ENCODE measurements around the gene BRD1. TPM values are rescaled to one million over a fixed set of nuclear protein-coding genes. Genes with fewer than 3 reads are reported as not detected.
"Not testable (repeated sequence)": the region's sequence is repeated elsewhere in the genome, so short reads cannot be mapped to it uniquely, and the experiment has no call there.

Gene BRD1
- total RNA-seq, 1 donor from 2014 or later: 50.1 TPM

- intact Hi-C loops (cut with micrococcal nuclease): no loop called here
Measured at GRCh38 chr22:49771266-49772065, 56.2 kb downstream of the BRD1 start.

- intact Hi-C loops (cut with micrococcal nuclease): no loop called here
Measured at GRCh38 chr22:49770547-49771265, 57.0 kb downstream of the BRD1 start.

GRCh38 chr22:49769691-49770546, 57.8 kb downstream of the BRD1 start:
- intact Hi-C loops (cut with micrococcal nuclease): loop anchor here (5.0 kb wide), 2 partner anchors 207 to 432 kb away; partner anchors contain the start of gene SELENOO

- intact Hi-C loops (cut with micrococcal nuclease): loop anchor here (5.0 kb wide), 2 partner anchors 208 to 433 kb away; partner anchors contain the start of gene SELENOO
Measured at GRCh38 chr22:49768951-49769690, 58.6 kb downstream of the BRD1 start.

- intact Hi-C loops (cut with micrococcal nuclease): loop anchor here (5.0 kb wide), 2 partner anchors 209 to 434 kb away; partner anchors contain the start of gene SELENOO
Measured at GRCh38 chr22:49768077-49768910, 59.4 kb downstream of the BRD1 start.

- intact Hi-C loops (cut with micrococcal nuclease): loop anchor here (1.0 to 5.0 kb wide), 6 partner anchors 113 to 435 kb away; partner anchors contain the start of genes ALG12, CRELD2 and SELENOO
Measured at GRCh38 chr22:49767355-49768062, 60.2 kb downstream of the BRD1 start.

GRCh38 chr22:49765951-49766350, 61.7 kb downstream of the BRD1 start:
- intact Hi-C loops (cut with micrococcal nuclease): loop anchor here (2.0 to 5.0 kb wide), 3 partner anchors 115 to 436 kb away; partner anchors contain the start of gene SELENOO

- intact Hi-C loops (cut with micrococcal nuclease): loop anchor here (5.0 kb wide), 2 partner anchors 212 to 437 kb away; partner anchors contain the start of gene SELENOO
Measured at GRCh38 chr22:49765091-49765771, 62.4 kb downstream of the BRD1 start.

GRCh38 chr22:49764127-49764581, 63.5 kb downstream of the BRD1 start:
- intact Hi-C loops (cut with micrococcal nuclease): no loop called here

- intact Hi-C loops (cut with micrococcal nuclease): no loop called here
Measured at GRCh38 chr22:49763696-49764095, 64.0 kb downstream of the BRD1 start.

- intact Hi-C loops (cut with micrococcal nuclease): no loop called here
Measured at GRCh38 chr22:49763138-49763537, 64.5 kb downstream of the BRD1 start.

- intact Hi-C loops (cut with micrococcal nuclease): not testable (repeated sequence)
Measured at GRCh38 chr22:49762571-49762970, 65.1 kb downstream of the BRD1 start.

GRCh38 chr22:49761836-49762235, 65.8 kb downstream of the BRD1 start:
- intact Hi-C loops (cut with micrococcal nuclease): no loop called here

- intact Hi-C loops (cut with micrococcal nuclease): no loop called here
Measured at GRCh38 chr22:49760630-49761571, 66.8 kb downstream of the BRD1 start.

- intact Hi-C loops (cut with micrococcal nuclease): no loop called here
Measured at GRCh38 chr22:49760280-49760629, 67.4 kb downstream of the BRD1 start.

GRCh38 chr22:49756676-49757075, 71.0 kb downstream of the BRD1 start:
- intact Hi-C loops (cut with micrococcal nuclease): no loop called here

GRCh38 chr22:49756201-49756600, 71.5 kb downstream of the BRD1 start:
- intact Hi-C loops (cut with micrococcal nuclease): no loop called here

Data from T-helper 1 cell treated with Interleukin-12 subunit alpha and Interleukin-12 subunit beta and Interleukin-4 antibody, amounts not matched to agents 30 ng/mL and 1 ng/mL, for 36 hours (primary cell).